Umbilical cord (tissue), 2 donors: ENCODE measurements around the gene CALML6. TPM values are rescaled to one million over a fixed set of nuclear protein-coding genes. Genes with fewer than 3 reads are reported as not detected.

ENCODE experiments used
- DNase-seq: peaks from one replicate; pipeline ENCODE4 v3.0.0-alpha.2; 2015; ENCODE audit warnings: low spot score
- total RNA-seq: library from RNA; depleted of rRNA; stranded (reverse); fragments of >200 nt; gene quantifications from one replicate; pipeline ENCODE4 v1.2.3, GENCODE V29; 2014; ENCODE audit warnings: low replicate concordance; ENCODE audit not compliant: insufficient read depth

Gene CALML6
- total RNA-seq, 1 donor from 2014 or later: 0.72 TPM

DNA sequence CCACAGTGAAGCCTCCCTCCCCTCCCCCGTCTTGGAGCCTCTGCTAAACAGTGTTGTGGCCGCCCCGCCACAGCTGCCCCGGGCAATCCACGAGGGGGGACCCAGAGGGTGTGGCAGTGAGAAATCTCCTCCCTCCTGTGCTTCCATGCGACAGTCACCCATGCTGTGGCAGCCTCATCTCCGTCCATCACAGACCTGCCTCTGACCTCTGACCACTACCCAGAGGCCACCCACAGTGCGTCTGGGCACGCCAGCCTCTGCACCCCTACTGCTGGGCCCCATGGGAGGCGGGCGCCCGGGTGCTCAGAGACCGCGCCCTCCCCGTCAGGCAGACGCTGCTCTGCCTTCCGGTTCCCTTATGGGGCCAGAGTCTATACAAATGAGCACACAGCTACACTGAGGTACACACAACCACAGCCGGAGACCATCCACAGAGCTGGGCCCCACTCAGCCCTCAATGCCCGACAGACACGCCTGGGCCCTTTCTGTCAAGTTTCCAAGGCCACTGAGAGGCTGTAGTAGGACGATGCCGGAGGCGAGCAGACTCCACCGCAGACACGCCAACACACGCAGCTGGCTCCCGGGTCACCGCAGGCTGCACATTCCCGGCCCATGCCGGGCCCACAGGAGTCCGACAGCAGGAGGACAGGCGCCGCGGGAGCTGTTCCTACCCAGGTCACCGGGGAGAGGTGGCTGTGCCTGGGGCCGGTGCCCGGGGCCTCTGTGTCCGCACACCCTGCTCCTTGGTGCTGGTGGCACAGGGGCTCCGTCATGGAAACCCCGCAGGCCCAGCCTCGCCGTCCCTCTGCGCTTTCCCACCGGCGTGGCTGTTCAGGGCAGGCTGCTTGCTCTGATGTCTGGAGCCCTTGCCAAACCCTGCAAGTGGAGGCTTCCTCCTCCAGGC is 27.9 kb downstream of the CALML6 start:
- DNase-seq: no peak

DNA sequence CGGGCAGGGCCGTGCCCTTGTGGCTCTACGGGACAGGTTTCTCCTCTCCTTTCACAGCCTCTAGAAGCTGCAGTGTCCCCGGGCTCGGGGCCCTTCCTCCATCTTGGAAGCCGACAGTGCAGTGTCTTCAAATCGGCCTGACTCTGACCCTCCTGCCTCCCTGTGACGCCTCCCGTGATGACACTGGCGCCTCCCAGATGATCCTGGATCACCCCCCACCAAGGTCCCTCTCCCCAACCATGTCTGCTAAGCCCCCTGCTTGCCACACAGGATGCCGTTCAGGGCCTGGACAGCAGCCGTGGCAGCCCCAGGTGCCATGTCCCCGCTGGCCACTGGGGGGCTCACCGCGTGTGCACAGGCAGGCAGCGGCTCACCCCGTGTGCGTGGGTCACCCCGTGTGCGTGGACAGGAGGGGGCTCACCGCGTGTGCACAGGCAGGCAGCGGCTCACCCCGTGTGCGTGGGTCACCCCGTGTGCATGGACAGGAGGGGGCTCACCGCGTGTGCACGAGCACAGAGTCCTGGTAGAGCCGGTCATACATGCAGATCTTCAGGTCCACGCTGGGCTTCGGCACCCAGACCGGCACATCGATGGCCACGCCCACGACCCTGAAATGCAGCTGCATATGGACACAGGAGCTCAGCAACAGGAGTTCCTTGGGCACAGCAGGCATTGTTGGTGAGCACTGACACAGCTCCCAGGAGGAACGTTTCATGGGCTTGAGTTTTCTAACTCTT is 28.9 kb downstream of the CALML6 start:
- DNase-seq: no peak

GRCh38 chr1:1945782-1946393 is 30.8 kb downstream of the CALML6 start:
- DNase-seq: no peak

DNA sequence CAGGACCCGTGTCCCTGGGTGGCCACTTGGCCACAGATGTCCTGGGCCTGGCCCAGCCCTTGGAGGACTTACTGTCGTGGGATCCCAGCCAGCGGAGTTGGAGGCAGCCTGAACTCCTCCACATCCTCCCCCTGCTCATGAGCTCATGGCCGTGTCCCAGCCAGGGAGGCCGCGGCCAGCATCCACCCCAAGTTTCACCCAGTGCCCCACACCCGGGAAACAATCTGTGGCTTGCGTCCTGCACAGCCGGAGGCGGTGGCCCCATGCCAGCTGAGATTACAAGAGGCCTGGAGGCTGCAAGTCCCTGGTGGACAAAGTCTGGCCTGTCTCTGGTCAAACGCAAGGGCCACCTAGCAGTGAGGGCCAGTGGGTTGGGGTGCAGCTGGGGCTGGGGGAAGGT is 31.5 kb downstream of the CALML6 start:
- peak; percentile 41 for DNase-seq

DNA sequence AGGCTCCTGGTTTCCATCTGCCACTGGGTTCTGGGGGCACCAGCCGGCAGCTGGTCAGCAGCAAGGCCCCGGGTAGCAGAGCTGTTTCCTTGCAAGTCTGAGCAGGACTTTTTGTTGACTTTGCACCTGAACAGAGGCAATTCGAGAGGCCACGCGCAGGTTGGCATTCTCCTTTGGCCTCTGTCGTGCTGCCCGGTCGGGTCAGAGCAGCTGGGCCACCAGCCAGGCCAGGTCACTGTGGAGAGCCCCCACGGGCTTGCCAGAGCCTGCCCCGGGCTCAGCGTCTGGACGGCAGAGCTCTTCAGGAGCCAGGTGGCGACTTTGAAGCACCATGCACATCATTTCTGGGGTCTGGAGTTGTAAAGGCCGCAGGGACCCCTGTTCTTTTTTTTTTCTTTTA is 32.4 kb downstream of the CALML6 start:
- no peak for DNase-seq

GRCh38 chr1:1948783-1949182 is 33.7 kb downstream of the CALML6 start:
- DNase-seq: no peak

DNA sequence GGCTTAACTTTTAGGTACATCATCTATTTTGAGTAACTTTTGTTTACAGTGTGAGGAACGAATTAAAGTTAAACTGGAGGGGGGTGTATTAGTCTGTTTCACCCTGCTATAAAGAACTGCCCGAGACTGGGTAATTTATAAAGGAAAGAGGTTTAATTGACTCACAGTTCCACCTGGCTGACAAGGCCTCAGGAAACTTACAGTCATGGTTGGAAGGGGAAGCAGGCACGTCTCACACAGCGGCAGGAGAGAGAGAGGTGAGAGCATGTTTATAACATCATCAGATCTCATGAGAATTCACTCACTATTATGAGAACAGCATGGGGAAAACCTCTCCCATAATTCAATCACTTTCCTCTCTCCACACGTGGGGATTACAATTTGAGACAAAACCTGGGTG is 35.9 kb downstream of the CALML6 start:
- DNase-seq: no peak

GRCh38 chr1:1954015-1954414 is 39.0 kb downstream of the CALML6 start:
- no peak for DNase-seq

DNA sequence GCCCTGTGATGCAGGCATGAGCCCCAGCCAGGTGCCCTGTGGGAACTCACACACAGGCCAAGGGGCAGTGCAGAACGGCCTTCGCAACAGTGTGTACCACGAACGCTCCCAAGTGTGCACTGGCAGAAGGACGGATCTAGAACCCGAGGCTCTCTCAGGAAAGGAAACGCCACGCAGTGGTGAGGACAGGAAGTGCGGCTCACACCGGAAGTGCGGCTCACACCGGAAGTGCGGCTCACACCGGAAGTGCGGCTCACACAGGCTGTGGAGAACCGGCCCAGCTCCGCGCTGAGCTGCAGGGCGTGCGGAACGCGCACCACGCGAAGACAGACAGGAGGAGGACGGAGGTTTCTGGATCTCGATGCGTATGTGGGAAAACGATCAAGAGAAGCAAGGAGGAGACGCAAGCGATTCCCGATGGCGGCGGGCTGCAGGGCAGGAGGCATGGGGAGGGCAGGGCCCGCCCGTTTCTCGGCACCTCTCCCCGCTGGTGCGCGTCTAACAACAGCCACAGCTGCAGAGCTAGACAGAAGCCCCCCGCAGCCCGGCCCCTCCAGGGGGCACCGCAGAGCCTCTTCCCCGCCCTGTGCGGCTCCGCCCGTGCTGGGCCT is 39.9 kb downstream of the CALML6 start:
- no peak for DNase-seq

DNA sequence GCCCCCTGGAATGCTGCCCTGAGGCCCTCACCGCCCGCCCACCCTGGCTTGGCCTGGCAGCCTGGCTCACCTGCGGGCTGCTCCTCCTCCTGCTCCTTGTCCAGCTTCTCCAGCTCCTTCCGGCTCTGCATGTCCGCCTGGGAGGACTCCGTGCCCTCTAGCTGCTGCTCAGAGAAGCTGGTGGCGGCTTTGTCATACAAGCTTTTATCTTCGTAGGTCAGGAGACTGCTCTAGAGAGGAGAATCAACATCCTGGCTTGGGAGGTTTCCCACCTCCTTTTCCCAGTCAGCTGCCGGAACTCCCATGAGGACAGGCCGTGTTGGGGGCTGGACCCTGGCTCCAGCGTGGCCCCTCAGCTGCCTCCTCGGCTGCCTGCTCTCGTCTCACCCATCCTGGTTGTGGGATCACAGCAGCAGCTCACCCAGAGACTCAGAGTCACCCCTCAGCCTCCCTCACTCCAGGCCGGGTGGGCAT is 40.6 kb downstream of the CALML6 start:
- no peak for DNase-seq

- no peak for DNase-seq
Measured at GRCh38 chr1:1956101-1956500, 41.0 kb downstream of the CALML6 start.

- DNase-seq: no peak
Measured at GRCh38 chr1:1956586-1957532, 41.8 kb downstream of the CALML6 start.

GRCh38 chr1:1957533-1957961 is 42.5 kb downstream of the CALML6 start:
- DNase-seq: no peak

DNA sequence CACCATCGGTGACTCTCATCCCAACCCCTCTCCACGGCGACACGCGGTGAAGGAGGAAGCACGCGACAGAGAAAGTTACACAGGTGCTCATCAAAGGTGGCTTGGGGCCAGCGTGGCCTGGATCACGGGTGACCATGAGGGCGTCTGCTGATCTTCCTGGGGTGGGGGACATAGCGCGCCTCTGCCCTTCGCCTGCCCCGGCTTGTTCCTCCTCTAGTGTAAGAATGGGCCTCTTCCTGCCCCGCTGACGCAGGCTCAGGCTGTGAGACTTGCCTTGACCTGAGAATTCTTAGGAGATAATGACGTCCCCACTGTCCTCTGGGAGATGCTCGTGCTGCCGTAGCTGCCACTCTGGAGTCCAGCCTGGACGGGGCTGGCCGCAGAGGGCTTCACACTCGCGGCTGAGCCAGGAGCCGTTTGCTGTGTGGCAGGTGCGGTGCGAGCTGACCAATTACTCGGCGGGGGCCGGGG is 43.0 kb downstream of the CALML6 start:
- DNase-seq: no peak

DNA sequence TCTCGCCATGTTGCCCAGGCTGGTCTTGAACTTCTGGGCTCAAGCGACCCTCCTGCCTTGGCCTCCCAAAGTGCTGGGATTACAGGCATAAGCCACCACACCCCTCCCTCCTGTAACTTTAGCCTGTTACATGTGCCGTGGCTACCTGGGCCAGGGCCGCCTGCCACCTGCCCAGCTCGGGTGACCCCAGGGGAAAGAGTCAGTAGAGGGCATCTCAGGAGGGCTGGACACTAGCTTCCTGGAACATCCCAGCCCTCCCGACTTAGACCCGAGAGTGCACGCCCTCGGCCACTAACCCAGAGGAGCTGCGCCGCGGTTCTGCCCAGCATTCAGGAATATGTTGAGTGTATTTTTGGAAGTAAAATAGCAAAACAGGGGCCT is 44.4 kb downstream of the CALML6 start:
- DNase-seq: no peak

- DNase-seq: peak; percentile 75
Measured at GRCh38 chr1:1959840-1960479, 44.9 kb downstream of the CALML6 start.

DNA sequence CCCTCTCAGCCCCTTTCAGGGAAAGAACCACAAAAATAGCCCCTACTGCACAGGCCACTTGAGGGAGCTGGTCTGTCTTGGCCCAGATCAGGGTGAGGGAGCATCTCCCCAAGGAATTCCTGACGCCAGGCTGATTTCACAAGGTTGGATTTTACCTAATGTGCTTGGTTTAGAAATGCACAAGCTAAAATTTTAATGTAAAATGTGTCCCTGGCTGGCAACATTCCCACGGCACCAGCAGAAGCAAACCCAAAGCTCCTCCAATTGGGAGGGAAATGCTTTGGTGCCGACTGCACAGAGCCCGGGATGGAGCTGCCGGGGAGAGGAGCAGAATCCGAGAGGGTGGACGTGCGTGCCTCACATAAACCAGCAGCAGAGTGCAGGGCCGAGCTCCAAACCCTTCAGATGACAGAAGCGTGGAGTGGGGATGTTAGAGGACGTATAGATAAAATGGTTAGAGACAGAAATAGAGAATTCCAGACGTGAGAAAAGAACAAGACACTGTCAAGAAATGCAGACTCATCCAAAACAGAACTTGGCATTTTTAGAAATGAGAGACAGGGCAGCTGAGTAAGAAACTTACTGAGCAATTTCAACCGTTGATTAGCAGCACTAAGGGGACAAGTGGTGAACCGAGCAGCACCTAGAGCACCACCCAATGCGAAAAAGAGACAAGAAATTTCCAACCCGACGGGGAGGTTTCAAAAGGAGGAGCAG is 45.6 kb downstream of the CALML6 start:
- no peak for DNase-seq

- no peak for DNase-seq
Measured at GRCh38 chr1:1962752-1963151, 47.7 kb downstream of the CALML6 start.

GRCh38 chr1:1963570-1963969 is 48.5 kb downstream of the CALML6 start:
- no peak for DNase-seq
